Measurements from ENCODE around the gene BMP2.

Gene BMP2

DNA sequence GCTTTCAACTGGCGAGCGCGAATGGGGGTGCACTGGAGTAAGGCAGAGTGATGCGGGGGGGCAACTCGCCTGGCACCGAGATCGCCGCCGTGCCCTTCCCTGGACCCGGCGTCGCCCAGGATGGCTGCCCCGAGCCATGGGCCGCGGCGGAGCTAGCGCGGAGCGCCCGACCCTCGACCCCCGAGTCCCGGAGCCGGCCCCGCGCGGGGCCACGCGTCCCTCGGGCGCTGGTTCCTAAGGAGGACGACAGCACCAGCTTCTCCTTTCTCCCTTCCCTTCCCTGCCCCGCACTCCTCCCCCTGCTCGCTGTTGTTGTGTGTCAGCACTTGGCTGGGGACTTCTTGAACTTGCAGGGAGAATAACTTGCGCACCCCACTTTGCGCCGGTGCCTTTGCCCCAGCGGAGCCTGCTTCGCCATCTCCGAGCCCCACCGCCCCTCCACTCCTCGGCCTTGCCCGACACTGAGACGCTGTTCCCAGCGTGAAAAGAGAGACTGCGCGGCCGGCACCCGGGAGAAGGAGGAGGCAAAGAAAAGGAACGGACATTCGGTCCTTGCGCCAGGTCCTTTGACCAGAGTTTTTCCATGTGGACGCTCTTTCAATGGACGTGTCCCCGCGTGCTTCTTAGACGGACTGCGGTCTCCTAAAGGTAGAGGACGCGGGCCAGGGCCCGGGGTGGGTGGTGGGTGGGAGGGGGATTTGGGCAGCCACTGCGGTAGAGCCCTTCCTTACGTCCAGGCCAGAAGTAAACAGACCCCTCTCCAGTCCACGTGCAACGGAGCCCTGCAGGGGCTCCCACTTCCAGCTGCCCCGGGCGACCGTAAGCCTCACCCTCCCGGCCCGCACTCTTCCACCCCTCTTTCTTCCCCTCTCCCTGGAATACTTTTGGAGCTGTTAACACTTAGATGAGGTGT lies 998 bp downstream of the BMP2 start:
- Histone ChIP-seq H3K4me3 (ENCODE audit: low read length) (peak overlapping the region; percentile 80), H3K36me3 (ENCODE audit: insufficient read depth, low read length) (peaks cover 7% of the 10 kb centered on the region; the same call in 1 of the 2 replicates), H3K27me3 (ENCODE audit: insufficient read depth, low read length) (peaks cover 53% of the 10 kb centered on the region), H3K27ac (ENCODE audit: low read depth, low read length) (no peak overlapping the region), H3K9me3 (ENCODE audit: insufficient read depth, low read depth, low read length) (no peaks in the 10 kb centered on the region), H3K4me1 (ENCODE audit: insufficient read depth, low read length) (peaks cover 48% of the 10 kb centered on the region), H3K9ac (ENCODE audit: low read depth, low read length) (peak overlapping the region; percentile 62)
- WGBS: under 1% methylated on average over 70 of the region's 70 CpGs

DNA sequence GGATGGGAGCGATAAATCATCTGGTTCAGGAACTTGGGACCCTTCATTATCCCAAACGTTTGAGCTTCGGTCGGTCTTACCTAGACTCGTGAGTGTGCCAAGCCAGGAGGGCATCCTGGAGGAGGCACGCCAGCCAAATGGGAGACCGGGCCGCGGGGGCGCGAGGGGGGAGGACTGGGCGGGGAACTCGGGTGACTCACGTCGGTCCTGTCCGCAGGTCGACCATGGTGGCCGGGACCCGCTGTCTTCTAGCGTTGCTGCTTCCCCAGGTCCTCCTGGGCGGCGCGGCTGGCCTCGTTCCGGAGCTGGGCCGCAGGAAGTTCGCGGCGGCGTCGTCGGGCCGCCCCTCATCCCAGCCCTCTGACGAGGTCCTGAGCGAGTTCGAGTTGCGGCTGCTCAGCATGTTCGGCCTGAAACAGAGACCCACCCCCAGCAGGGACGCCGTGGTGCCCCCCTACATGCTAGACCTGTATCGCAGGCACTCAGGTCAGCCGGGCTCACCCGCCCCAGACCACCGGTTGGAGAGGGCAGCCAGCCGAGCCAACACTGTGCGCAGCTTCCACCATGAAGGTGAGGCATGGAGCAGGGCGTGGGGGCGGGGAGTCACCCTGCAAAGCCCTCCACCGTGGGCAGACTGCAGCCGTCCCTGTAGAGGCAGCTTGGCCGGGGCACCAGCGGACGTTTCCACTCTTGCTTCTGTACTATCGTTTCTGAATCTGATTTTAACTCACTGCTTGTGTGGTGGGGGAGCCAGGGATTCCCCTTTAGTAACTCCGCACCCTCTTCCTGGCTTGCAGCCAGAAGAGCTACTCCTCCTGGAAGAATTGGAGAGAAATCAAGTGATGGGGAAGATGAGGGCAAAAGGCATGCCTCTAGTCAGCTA lies 2.7 kb downstream of the BMP2 start:
- Histone ChIP-seq H3K4me1 (ENCODE audit: insufficient read depth, low read length) (peaks cover 31% of the 10 kb centered on the region), H3K4me3 (ENCODE audit: low read length) (peak overlapping the region; percentile 80), H3K27ac (ENCODE audit: low read depth, low read length) (no peak overlapping the region)

DNA sequence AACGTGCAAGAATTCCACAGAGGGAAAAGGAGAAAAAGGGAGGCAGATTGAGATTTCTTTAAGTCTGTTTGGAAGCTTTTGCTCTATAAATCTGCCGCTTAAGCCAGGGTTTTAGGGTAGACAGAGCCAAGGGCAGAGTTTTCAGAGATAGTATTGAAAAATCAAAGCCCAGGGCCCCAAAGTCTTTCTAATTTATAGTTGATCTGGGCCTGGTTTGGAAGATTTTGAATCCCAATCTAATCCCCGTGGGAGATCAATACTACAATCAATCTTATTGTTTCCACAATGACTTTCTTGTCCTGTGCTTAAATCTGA lies 3.3 kb downstream of the BMP2 start:
- peak overlapping the region; percentile 80 for H3K4me3 ChIP-seq (ENCODE audit: low read length)
- H3K27ac ChIP-seq (ENCODE audit: low read depth, low read length): no peak overlapping the region
- no peaks in the 10 kb centered on the region for H3K9me3 ChIP-seq (ENCODE audit: insufficient read depth, low read depth, low read length)
- peaks cover 7% of the 10 kb centered on the region; the same call in 1 of the 2 replicates for H3K36me3 ChIP-seq (ENCODE audit: insufficient read depth, low read length)
- peaks cover 53% of the 10 kb centered on the region for H3K27me3 ChIP-seq (ENCODE audit: insufficient read depth, low read length)
- 37% methylated on average over 3 of the region's 3 CpGs for WGBS
- H3K4me1 ChIP-seq (ENCODE audit: insufficient read depth, low read length): peaks cover 26% of the 10 kb centered on the region
- H3K9ac ChIP-seq (ENCODE audit: low read depth, low read length): no peak overlapping the region

More for the DNA sequence above, 2.7 kb downstream of the BMP2 start:
- 1% methylated on average over 55 of the region's 55 CpGs for WGBS
- no peaks in the 10 kb centered on the region for H3K9me3 ChIP-seq (ENCODE audit: insufficient read depth, low read depth, low read length)
- H3K9ac ChIP-seq (ENCODE audit: low read depth, low read length): peak overlapping the region; percentile 43; the same call in 1 of the 2 replicates
- H3K27me3 ChIP-seq (ENCODE audit: insufficient read depth, low read length): peaks cover 53% of the 10 kb centered on the region
- peaks cover 7% of the 10 kb centered on the region; the same call in 1 of the 2 replicates for H3K36me3 ChIP-seq (ENCODE audit: insufficient read depth, low read length)

DNA sequence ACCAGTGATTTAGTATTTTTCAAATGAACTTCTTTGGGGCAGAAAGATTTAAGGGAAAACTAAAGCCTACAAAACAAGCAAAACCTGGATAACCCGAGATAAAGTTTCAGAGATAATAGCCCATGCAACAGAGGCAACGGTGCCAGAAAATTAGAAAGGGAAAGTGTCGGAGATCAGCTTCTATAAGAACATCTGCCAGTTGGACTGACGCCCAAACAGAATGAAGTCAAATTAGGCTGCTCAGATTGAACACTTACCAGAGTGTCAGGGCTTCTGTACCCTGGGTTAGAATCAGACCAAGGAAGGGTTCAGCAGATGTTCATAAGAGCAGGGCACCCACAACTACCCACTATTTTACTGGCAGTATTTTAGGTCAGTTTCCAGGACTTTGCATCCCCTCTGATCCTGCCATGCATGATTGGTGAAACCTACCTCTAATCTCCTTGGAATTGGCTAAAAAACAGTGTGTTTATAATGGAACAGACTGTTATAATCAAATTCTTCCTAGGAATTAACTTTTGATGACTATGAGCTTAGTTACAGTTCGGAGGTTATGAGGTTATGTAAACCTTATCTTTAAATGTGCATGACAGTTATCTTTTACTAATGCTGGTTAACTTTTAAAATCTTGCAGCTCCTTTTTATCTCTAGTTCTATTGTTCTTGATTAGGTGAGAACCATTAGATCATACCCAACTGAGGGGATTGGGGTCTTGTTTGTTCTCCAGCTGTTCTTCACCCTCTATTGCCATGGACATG lies 13.1 kb downstream of the BMP2 start:
- Histone ChIP-seq H3K27me3 (ENCODE audit: insufficient read depth, low read length) (no peaks in the 10 kb centered on the region), H3K36me3 (ENCODE audit: insufficient read depth, low read length) (peaks cover 20% of the 10 kb centered on the region), H3K9ac (ENCODE audit: low read depth, low read length) (no peak overlapping the region), H3K9me3 (ENCODE audit: insufficient read depth, low read depth, low read length) (no peaks in the 10 kb centered on the region), H3K4me1 (ENCODE audit: insufficient read depth, low read length) (peaks cover 4% of the 10 kb centered on the region; the same call in 1 of the 2 replicates), H3K27ac (ENCODE audit: low read depth, low read length) (no peak overlapping the region), H3K4me3 (ENCODE audit: low read length) (no peak overlapping the region)
- WGBS: 92% methylated on average over 4 of the region's 5 CpGs

DNA sequence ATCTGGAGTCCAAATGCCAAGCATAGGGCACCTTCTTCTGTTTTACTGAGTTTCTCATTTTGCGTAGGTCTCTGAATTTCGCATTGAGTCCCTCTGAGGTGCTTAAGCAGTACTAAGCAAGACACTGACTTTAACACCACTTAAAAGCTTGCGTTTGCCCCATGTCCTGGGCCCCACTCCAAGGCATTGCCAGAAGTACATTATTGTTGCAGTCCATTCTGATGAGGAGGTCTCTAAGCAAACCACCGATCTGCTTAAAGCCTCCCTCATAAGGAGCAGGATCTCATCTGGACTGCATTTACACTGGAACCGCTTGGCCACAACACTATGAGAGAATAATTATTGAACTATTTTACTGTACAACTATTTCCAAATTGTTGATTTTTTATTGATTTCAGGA lies 16.3 kb downstream of the BMP2 start:
- Histone ChIP-seq H3K27ac (ENCODE audit: low read depth, low read length) (no peak overlapping the region), H3K9me3 (ENCODE audit: insufficient read depth, low read depth, low read length) (no peaks in the 10 kb centered on the region), H3K4me3 (ENCODE audit: low read length) (no peak overlapping the region), H3K36me3 (ENCODE audit: insufficient read depth, low read length) (peaks cover 9% of the 10 kb centered on the region), H3K4me1 (ENCODE audit: insufficient read depth, low read length) (peaks cover 4% of the 10 kb centered on the region; the same call in 1 of the 2 replicates), H3K27me3 (ENCODE audit: insufficient read depth, low read length) (no peaks in the 10 kb centered on the region), H3K9ac (ENCODE audit: low read depth, low read length) (no peak overlapping the region)
- WGBS: 98% methylated on average over 4 of the region's 5 CpGs

DNA sequence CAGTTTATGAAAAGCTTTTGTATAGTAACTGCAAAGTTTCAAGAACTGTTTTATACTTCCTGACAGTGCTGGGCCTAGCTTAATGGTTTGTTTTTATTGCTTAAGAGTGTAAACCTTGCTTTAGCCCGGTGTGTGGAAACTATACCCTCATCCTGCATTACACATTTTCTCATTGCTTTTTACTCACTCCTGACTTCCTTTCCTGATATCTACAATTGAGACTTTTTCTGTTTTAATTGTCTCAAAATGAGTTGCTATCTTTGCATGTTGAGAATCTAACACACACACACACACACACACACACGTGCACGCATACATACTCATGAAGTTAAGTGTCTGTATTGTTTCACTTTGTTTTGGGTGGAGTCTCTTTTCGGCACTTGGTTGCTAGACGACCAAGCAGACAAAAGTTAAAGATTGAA lies 16.7 kb downstream of the BMP2 start:
- Histone ChIP-seq H3K9me3 (ENCODE audit: insufficient read depth, low read depth, low read length) (no peaks in the 10 kb centered on the region), H3K27me3 (ENCODE audit: insufficient read depth, low read length) (no peaks in the 10 kb centered on the region), H3K27ac (ENCODE audit: low read depth, low read length) (no peak overlapping the region), H3K4me1 (ENCODE audit: insufficient read depth, low read length) (peaks cover 4% of the 10 kb centered on the region; the same call in 1 of the 2 replicates), H3K36me3 (ENCODE audit: insufficient read depth, low read length) (peaks cover 6% of the 10 kb centered on the region; the same call in 1 of the 2 replicates), H3K4me3 (ENCODE audit: low read length) (no peak overlapping the region), H3K9ac (ENCODE audit: low read depth, low read length) (no peak overlapping the region)
- 92% methylated on average over 5 of the region's 5 CpGs for WGBS

DNA sequence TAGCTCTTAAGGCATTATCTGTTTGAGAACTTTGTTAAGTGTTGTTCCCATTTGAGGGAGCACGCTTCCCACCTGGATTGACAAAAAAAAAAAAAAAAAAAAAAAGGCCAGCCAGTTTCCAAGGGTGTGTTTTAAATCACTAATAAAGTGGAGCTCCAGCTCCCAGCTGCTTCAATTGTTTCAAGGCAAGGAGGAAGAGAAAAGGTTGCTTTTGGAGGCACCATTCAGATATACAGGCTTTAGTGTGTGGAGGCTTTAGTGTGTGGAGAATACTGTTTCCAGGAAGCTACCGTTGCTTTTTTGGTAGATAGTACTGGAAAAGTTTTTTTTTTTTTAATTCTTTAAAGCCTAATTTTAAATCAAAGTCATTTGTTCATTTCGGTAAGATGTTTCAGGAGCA lies 17.3 kb downstream of the BMP2 start:
- H3K27me3 ChIP-seq (ENCODE audit: insufficient read depth, low read length): no peaks in the 10 kb centered on the region
- WGBS: 98% methylated on average over 2 of the region's 3 CpGs
- no peak overlapping the region for H3K9ac ChIP-seq (ENCODE audit: low read depth, low read length)
- no peak overlapping the region for H3K4me3 ChIP-seq (ENCODE audit: low read length)
- H3K9me3 ChIP-seq (ENCODE audit: insufficient read depth, low read depth, low read length): no peaks in the 10 kb centered on the region
- H3K4me1 ChIP-seq (ENCODE audit: insufficient read depth, low read length): peaks cover 4% of the 10 kb centered on the region; the same call in 1 of the 2 replicates
- H3K36me3 ChIP-seq (ENCODE audit: insufficient read depth, low read length): peaks cover under 1% of the 10 kb centered on the region; the same call in 1 of the 2 replicates
- H3K27ac ChIP-seq (ENCODE audit: low read depth, low read length): no peak overlapping the region

DNA sequence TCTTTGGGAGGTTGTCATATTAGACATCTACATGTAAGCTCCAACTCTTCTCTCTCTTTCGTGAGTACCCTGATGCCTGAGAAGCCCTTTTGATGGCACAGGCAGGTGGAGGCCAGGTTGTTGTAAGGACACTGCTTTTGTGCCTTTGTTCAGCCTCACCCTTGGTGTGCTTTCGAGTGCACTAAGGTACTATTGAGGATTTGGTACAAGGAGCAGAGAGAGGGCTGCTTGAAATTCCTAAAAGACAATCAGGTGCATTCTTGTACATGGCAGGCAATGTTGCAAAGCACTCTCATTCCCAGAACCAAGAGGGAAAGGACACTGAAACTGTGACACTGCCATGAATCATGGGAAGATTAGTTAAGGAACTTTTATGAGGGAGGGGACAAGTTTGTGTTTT lies 19.1 kb downstream of the BMP2 start:
- WGBS: 88% methylated on average over 2 of the region's 2 CpGs
- Histone ChIP-seq H3K9ac (ENCODE audit: low read depth, low read length) (no peak overlapping the region), H3K4me3 (ENCODE audit: low read length) (no peak overlapping the region), H3K36me3 (ENCODE audit: insufficient read depth, low read length) (no peaks in the 10 kb centered on the region), H3K27ac (ENCODE audit: low read depth, low read length) (no peak overlapping the region), H3K9me3 (ENCODE audit: insufficient read depth, low read depth, low read length) (no peaks in the 10 kb centered on the region), H3K27me3 (ENCODE audit: insufficient read depth, low read length) (no peaks in the 10 kb centered on the region), H3K4me1 (ENCODE audit: insufficient read depth, low read length) (peaks cover 4% of the 10 kb centered on the region; the same call in 1 of the 2 replicates)

DNA sequence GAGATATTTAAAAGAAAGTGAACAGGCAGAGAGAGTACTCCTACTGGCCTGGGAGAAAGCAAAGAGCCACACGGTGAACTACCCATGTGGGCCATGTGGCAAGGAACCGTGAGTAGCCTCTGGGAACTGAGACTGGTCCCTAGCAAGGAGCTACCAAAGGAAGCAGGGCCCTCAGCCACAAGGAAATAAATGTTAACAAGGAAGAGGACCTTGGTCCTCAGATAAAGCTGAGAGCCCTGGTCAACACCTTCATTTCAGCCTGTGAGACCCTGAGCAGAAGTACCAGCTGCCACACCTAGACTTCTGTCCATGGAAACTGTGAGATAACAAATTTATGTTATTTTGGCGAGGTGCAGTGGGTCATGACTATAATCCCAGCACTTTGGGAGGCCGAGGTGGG lies 25.3 kb downstream of the BMP2 start:
- 90% methylated on average over 4 of the region's 4 CpGs for WGBS
- Histone ChIP-seq H3K27ac (ENCODE audit: low read depth, low read length) (no peak overlapping the region), H3K9ac (ENCODE audit: low read depth, low read length) (no peak overlapping the region), H3K9me3 (ENCODE audit: insufficient read depth, low read depth, low read length) (no peaks in the 10 kb centered on the region), H3K36me3 (ENCODE audit: insufficient read depth, low read length) (no peaks in the 10 kb centered on the region), H3K27me3 (ENCODE audit: insufficient read depth, low read length) (no peaks in the 10 kb centered on the region), H3K4me3 (ENCODE audit: low read length) (no peak overlapping the region), H3K4me1 (ENCODE audit: insufficient read depth, low read length) (no peaks in the 10 kb centered on the region)

DNA sequence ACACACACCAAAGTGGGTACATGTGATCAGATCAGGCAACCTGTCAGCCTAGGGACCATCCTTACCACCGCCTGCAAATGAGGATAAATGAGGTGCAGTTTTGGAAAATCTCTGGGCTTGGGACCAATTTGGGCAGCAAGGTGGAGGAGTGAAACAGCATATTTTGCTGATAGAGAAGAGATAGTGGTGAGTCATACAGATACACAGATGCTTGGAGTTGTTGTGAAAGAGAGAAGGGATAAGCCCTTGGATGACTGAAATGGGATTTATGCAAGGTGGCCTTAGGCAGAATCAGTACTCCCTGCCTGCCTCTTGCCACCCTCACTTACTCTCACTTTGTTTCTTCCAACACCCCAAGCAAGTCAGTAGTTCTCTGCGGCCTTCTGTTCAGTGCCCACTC lies 34.7 kb downstream of the BMP2 start:
- H3K36me3 ChIP-seq (ENCODE audit: insufficient read depth, low read length): no peaks in the 10 kb centered on the region
- no peak overlapping the region for H3K9ac ChIP-seq (ENCODE audit: low read depth, low read length)
- peaks cover 3% of the 10 kb centered on the region; the same call in 1 of the 2 replicates for H3K9me3 ChIP-seq (ENCODE audit: insufficient read depth, low read depth, low read length)
- no peak overlapping the region for H3K27ac ChIP-seq (ENCODE audit: low read depth, low read length)
- WGBS: 93% methylated on average over 2 of the region's 2 CpGs
- H3K4me1 ChIP-seq (ENCODE audit: insufficient read depth, low read length): no peaks in the 10 kb centered on the region
- H3K27me3 ChIP-seq (ENCODE audit: insufficient read depth, low read length): no peaks in the 10 kb centered on the region
- no peak overlapping the region for H3K4me3 ChIP-seq (ENCODE audit: low read length)
